Mucosa of rectum (tissue), 2 donors: ENCODE data around the gene TMA7.

Source experiments
- H3K27ac ChIP-seq, 2 donors: one replicate each; pipeline ENCODE4 v1.7.0; 2013; ENCODE audit warnings: inconsistent platforms in 2 of 2, low read depth in 2 of 2, low read length in 2 of 2
- H3K27me3 ChIP-seq, 2 donors: one replicate each; pipeline ENCODE4 v1.7.0; 2013; ENCODE audit warnings: low read length in 2 of 2; ENCODE audit not compliant: control insufficient read depth in 2 of 2, insufficient read depth in 2 of 2
- H3K36me3 ChIP-seq, 2 donors: one replicate each; pipeline ENCODE4 v1.7.0; 2013; ENCODE audit warnings: low read length in 2 of 2; ENCODE audit not compliant: control insufficient read depth in 2 of 2, insufficient read depth in 2 of 2
- H3K4me1 ChIP-seq, 2 donors: one replicate each; pipeline ENCODE4 v1.7.0; 2013; ENCODE audit warnings: low read length in 2 of 2, mild to moderate bottlenecking in 1 of 2; ENCODE audit not compliant: control insufficient read depth in 2 of 2, insufficient read depth in 2 of 2
- H3K4me3 ChIP-seq, 2 donors: one replicate each; pipeline ENCODE4 v1.7.0; 2013; ENCODE audit warnings: low read length in 2 of 2
- H3K9ac ChIP-seq, 2 donors: one replicate each; pipeline ENCODE4 v1.7.0; 2013; ENCODE audit warnings: low read length in 2 of 2, low read depth in 1 of 2, mild to moderate bottlenecking in 1 of 2
- H3K9me3 ChIP-seq, 2 donors: one replicate each; pipeline ENCODE4 v1.7.0; 2013; ENCODE audit warnings: low read length in 2 of 2; ENCODE audit not compliant: control insufficient read depth in 2 of 2
- donor health status: healthy.
- donor health status: Normal muscosa, but diverticular disease.

Gene TMA7

DNA sequence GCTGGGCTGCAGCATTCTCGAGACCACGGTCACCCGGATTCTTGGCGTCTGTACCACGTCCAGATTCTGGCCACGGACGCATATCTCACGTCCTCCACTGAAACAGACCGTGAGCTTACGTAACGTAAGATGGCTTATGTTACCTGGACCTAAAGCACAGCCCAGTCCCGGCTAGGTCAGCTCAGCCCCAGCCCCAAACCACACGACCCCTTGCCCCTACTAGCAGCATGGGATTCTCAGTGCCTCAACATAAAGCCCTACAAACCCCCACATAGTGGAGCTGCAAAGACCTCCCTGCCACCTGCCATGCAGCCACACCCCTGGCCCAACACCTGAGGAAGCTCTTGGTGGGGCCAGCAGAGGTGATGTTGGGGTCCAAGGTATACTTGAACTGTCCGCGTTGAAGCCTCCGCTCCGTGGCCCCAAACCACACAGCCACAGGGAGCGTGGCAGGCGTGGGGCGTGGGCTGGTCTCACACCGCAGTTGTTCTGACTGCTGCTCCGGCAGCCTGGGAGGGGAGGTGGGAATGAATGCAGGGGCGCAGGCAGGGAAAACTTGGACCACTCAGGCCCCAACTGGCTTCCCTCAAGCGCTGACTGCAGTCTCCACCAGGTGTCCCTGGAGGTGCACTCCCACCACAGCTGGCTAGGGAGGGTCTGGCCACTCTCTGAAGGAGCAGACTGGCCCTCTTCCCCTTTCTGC lies 24.7 kb upstream of the TMA7 start:
- Histone ChIP-seq H3K9ac (no peak overlapping the region), H3K4me1 (no peaks in the 10 kb centered on the region), H3K27ac (no peak overlapping the region), H3K27me3 (no peaks in the 10 kb centered on the region), H3K9me3 (no peaks in the 10 kb centered on the region), H3K36me3 (peaks cover 69 to 71% of the 10 kb centered on the region in 2 donors), H3K4me3 (no peak overlapping the region)

DNA sequence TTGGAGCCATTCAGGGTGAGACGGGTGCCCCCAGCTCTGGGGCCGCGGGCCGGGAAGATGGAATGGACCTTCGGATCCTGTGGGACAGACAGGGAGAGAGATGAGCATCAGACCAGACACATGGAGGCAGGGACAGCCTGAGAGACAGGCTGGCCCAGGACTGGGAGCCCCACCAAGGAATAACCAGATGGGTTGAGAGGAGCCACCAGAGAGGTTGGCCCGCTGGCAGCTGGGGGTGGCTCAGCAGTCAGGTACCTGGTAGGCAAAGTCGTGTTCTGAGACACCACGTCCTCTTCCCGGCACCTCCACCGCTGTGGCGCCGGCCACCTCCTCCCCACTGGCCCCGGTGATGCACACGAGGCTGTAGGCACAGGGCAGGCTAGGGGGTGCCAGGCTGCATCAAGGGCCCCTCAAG lies 24.0 kb upstream of the TMA7 start:
- no peaks in the 10 kb centered on the region for H3K27me3 ChIP-seq
- peaks cover 64 to 67% of the 10 kb centered on the region in 2 donors for H3K36me3 ChIP-seq
- H3K4me3 ChIP-seq, result no peak overlapping the region
- no peaks in the 10 kb centered on the region for H3K4me1 ChIP-seq
- no peak overlapping the region for H3K9ac ChIP-seq
- no peak overlapping the region for H3K27ac ChIP-seq
- H3K9me3 ChIP-seq, result no peaks in the 10 kb centered on the region

- no peaks in the 10 kb centered on the region for H3K27me3 ChIP-seq
- no peak overlapping the region for H3K9ac ChIP-seq
- H3K27ac ChIP-seq, result no peak overlapping the region
- H3K36me3 ChIP-seq, result peaks cover 60 to 64% of the 10 kb centered on the region in 2 donors
- H3K4me3 ChIP-seq, result no peak overlapping the region
- no peaks in the 10 kb centered on the region for H3K4me1 ChIP-seq
- H3K9me3 ChIP-seq, result no peaks in the 10 kb centered on the region
Measured at GRCh38 chr3:48416546-48416945, 23.5 kb upstream of the TMA7 start.

GRCh38 chr3:48417529-48418108 lies 22.4 kb upstream of the TMA7 start:
- no peak overlapping the region for H3K4me3 ChIP-seq
- no peaks in the 10 kb centered on the region for H3K9me3 ChIP-seq
- no peak overlapping the region for H3K27ac ChIP-seq
- H3K9ac ChIP-seq, result no peak overlapping the region
- H3K27me3 ChIP-seq, result no peaks in the 10 kb centered on the region
- H3K36me3 ChIP-seq, result peaks cover 56 to 57% of the 10 kb centered on the region in 2 donors
- H3K4me1 ChIP-seq, result no peaks in the 10 kb centered on the region

GRCh38 chr3:48418140-48418539 lies 21.9 kb upstream of the TMA7 start:
- Histone ChIP-seq H3K9me3 (no peaks in the 10 kb centered on the region), H3K27me3 (no peaks in the 10 kb centered on the region), H3K4me1 (no peaks in the 10 kb centered on the region), H3K9ac (no peak overlapping the region), H3K4me3 (no peak overlapping the region), H3K27ac (no peak overlapping the region), H3K36me3 (peaks cover 51 to 57% of the 10 kb centered on the region in 2 donors)

DNA sequence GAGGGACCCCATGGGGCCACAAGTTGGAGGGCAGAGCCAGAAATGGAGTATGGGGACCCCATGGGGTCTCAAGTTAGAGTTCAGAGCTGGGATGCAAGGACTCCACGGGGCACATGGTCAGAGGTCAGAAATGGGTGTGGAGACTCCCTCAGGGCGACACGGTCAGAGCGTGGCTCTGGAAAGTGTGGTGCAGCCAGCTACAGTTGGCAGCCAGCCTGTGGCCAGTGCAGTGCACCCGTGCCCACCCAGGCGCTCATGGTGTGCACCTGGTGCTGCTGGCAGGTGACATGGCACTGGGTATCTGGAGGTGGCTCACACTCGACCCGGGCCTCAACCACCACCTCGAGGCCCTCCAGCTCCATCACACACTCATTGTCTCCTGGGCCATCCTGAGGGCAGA lies 21.4 kb upstream of the TMA7 start:
- Histone ChIP-seq H3K27me3 (no peaks in the 10 kb centered on the region), H3K27ac (no peak overlapping the region), H3K36me3 (peaks cover 48 to 59% of the 10 kb centered on the region in 2 donors)

DNA sequence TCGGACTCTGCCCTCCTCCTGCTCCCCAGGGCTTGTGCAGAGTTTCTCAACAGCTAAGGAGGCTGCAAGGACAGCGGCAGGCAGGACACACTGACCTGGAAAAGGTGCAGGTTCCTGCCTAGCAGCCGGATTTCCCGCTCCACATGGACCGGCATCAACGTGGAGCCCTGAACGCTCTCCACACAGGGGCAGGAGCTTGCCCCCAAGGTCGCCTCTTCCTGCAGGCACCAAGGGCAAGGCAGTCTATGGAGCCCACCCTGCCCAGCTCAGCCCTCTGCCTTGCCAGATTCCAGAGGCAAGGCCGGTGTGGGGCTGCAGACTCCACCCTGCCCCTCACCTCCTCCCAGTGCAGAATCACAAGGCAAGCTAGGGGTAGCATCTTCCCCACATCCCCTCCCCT lies 20.9 kb upstream of the TMA7 start:
- Histone ChIP-seq H3K4me3 (no peak overlapping the region), H3K9ac (no peak overlapping the region), H3K4me1 (no peaks in the 10 kb centered on the region), H3K27me3 (no peaks in the 10 kb centered on the region), H3K36me3 (peaks cover 43 to 54% of the 10 kb centered on the region in 2 donors), H3K9me3 (no peaks in the 10 kb centered on the region), H3K27ac (no peak overlapping the region)

More for the DNA sequence above, 21.4 kb upstream of the TMA7 start:
- H3K4me1 ChIP-seq, result no peaks in the 10 kb centered on the region
- H3K9ac ChIP-seq, result no peak overlapping the region
- no peak overlapping the region for H3K4me3 ChIP-seq
- no peaks in the 10 kb centered on the region for H3K9me3 ChIP-seq

DNA sequence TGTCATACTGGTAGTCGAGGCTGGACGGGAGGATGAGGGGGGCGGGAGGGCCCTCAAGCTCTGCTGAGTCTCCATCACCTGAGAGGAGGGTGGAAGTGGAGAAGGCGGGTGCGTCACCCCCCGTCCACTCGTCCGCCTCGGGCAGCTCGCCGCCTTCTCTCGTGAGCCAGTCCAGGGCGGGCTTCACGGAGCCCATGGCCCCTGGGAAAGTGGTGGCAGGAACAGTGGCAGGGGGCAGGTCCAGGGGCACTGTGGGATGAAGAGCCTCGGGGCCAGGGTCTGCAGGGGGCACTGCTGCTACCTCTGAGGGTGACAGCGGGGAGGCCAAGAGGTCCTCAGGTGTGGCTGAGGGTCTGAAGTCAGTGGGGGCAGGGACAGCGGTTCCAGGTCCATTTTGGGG lies 20.5 kb upstream of the TMA7 start:
- H3K27ac ChIP-seq, result no peak overlapping the region
- no peak overlapping the region for H3K9ac ChIP-seq
- H3K4me3 ChIP-seq, result no peak overlapping the region
- no peaks in the 10 kb centered on the region for H3K9me3 ChIP-seq
- peaks cover 40 to 51% of the 10 kb centered on the region in 2 donors for H3K36me3 ChIP-seq
- no peaks in the 10 kb centered on the region for H3K27me3 ChIP-seq
- no peaks in the 10 kb centered on the region for H3K4me1 ChIP-seq

DNA sequence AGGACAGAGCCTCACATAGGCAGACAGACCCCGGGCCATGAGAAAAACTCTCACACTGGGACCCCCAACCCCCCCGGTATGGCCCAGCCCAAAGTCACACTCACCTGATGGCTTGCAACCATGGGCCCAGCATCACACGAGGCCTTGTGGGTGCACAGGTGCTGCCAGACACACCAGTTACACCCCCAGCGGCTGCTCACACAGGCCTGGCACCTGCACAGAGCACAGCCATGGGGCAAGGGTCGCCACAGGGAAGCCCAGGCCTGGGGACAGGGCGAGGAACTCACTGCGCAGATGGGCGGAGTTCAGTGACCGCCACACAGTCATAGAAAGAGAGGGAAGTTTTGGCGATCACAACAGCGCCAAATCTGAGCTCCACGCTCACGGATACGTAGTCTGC lies 19.5 kb upstream of the TMA7 start:
- Histone ChIP-seq H3K9ac (no peak overlapping the region), H3K4me3 (no peak overlapping the region), H3K9me3 (no peaks in the 10 kb centered on the region), H3K4me1 (peaks cover 0 to 3% of the 10 kb centered on the region in 2 donors), H3K36me3 (peaks cover 33 to 42% of the 10 kb centered on the region in 2 donors), H3K27me3 (no peaks in the 10 kb centered on the region), H3K27ac (no peak overlapping the region)

DNA sequence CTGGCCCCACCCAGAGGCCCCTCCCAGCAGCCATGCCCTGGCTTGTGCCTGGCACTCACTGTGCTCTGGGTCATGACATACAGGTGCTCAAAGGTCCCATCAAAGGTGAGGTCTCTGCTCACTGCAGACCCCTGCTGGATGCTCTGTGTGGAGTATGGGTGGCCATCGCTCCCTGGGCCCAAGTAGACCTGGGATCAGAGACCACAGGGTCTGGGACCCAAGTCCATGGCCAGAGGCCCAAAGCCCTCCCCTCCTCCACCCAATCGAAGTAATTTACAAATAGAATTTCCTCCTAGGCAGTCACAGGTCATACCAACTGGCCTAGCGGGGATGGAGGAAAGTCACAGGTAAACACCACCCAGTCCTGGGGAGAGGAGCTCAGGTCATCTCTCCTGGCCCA lies 17.8 kb upstream of the TMA7 start:
- H3K9me3 ChIP-seq, result no peaks in the 10 kb centered on the region
- H3K4me3 ChIP-seq, result no peak overlapping the region
- peaks cover 23 to 36% of the 10 kb centered on the region in 2 donors for H3K36me3 ChIP-seq
- no peak overlapping the region for H3K27ac ChIP-seq
- H3K9ac ChIP-seq, result no peak overlapping the region
- peaks cover 16 to 18% of the 10 kb centered on the region in 2 donors for H3K4me1 ChIP-seq
- H3K27me3 ChIP-seq, result no peaks in the 10 kb centered on the region
